Omental fat pad (tissue), 4 donors: ENCODE results near the gene DSCAM. TPM values are rescaled to one million over a fixed set of nuclear protein-coding genes. Genes with fewer than 3 reads are reported as not detected.

Source experiments
- ATAC-seq: fragments of 150-250 bp; one replicate; pipeline ENCODE4 v1.9.1; 2016; ENCODE audit warnings: mild to moderate bottlenecking, moderate library complexity; ENCODE audit not compliant: low FRiP score
- DNase-seq: peaks from one replicate; pipeline ENCODE4 v3.0.0-alpha.2; 2019; ENCODE audit warnings: low spot score
- CTCF ChIP-seq, 3 donors: fragments of 450-650 bp; IDR thresholded peaks; one replicate each; pipeline ENCODE4 v1.5.1; 2016 to 2017; ENCODE audit warnings: antibody characterized with exemption in 3 of 3, mild to moderate bottlenecking in 3 of 3, moderate library complexity in 2 of 3
- total RNA-seq, 4 donors: library from RNA; depleted of rRNA; stranded (reverse); fragments of >200 nt; gene quantifications; one replicate each; pipeline ENCODE4 v1.1.0, GENCODE V29; 2016

DSCAM gene
- total RNA-seq, 4 donors from 2014 or later, result 0.16 TPM; not detected in 3

- TF ChIP-seq CTCF (IDR thresholded peaks at IDR 0.05), result no peak
- ATAC-seq (no peak), DNase-seq (no peak)
Measured at GRCh38 chr21:40056031-40056430, 790.9 kb downstream of the DSCAM start.

GRCh38 chr21:40054403-40054802 is 792.6 kb downstream of the DSCAM start:
- no peak for TF ChIP-seq CTCF (IDR thresholded peaks at IDR 0.05)
- DNase-seq (no peak), ATAC-seq (peak; percentile 31)

DNA sequence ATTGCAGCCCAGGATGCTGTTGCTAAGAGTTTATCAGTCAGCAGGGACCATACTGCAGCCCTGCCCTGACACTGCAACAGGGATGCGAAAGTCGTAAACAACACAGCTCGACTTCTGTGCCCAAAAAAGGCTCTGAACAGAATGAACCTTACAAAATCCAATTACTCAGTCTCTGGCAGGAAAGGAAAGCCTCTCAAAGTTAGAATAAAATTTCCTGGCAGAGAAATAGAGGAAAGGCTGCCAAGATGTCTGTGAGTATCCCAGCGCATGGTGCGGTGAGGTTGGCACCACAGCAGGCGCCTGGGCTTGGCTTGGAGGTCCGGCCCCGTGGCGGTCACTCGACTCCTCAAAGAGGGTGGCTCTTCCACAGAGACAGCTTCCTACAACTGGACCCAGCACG is 794.0 kb downstream of the DSCAM start:
- ATAC-seq (peak; percentile 53), DNase-seq (no peak)
- TF ChIP-seq CTCF (IDR thresholded peaks at IDR 0.05), result no peak

DNA sequence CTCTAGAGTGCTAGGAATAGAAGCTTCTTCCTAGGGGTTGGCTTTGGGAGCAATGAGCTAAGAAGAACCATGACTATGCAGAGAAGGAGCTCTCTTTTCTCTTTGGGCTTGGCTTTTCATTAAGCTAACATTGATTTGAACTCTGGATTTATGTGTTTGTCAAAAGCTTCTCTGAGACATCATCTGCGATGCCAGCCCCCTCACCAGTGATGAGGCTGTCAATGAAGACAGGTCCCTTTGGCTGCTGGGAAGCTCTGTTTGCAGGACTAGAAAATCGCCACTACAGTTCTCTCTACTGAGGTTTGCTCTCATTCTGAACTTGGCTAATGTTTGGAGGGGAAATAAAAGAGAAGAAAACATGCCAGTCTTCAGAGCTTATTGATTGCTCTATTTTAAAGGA is 794.7 kb downstream of the DSCAM start:
- ATAC-seq (no peak), DNase-seq (no peak)
- TF ChIP-seq CTCF (IDR thresholded peaks at IDR 0.05), result no peak

DNA sequence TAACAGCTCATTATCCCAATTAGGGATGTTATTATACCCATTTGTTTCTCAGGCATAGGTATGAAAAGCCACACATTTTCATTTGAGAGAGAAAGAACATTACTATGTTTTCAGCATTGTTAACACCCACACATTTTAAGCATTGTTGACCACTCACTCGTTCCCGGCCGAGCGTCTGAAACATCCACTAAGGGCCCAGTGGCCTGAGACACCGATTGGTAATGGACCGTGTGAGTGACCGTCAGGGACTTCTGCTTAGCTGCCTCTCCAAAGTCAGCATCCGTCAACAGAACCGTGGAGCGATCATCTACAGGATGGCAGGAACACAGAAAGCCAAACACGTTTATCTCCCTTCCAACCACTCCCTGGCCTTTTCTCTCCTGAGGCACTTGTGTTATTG is 795.2 kb downstream of the DSCAM start:
- DNase-seq (no peak), ATAC-seq (no peak)
- TF ChIP-seq CTCF (IDR thresholded peaks at IDR 0.05), result no peak

DNA sequence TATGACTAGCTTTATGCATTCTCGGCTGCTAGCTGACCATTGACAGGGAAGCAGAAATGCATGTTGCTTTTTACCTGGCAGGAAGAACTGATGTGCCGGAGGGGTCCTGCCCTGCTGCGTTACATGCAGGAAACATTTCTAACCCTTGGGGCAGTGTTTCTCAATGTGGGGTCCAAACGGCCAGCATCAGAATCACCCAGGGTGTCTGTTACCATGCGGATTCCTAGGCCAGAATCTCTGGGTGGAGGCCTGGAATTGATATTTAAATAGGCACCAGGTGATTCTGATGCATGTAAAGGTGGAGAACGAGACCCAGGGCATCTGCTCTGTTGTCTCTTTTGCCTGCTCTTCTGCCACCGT is 797.0 kb downstream of the DSCAM start:
- DNase-seq (no peak), ATAC-seq (no peak)
- TF ChIP-seq CTCF (IDR thresholded peaks at IDR 0.05), result no peak

- no peak for TF ChIP-seq CTCF (IDR thresholded peaks at IDR 0.05)
- ATAC-seq (no peak), DNase-seq (no peak)
Measured at GRCh38 chr21:40049031-40049930, 797.7 kb downstream of the DSCAM start.
